HCT116 (cell line): ENCODE measurements around the gene PRLR. TPM values are rescaled to one million over a fixed set of nuclear protein-coding genes. Genes with fewer than 3 reads are reported as not detected.
A peak's percentile ranks its signal among the peaks of the same experiment; 100 is the strongest.

Experiments used
- ATAC-seq: fragments of 200-7000 bp; cut with Tn5 transposase; 2 replicates; pipeline ENCODE4 v1.9.1; 2020; ENCODE audit warnings: mild to moderate bottlenecking, moderate library complexity
- BruUV-seq: library from RNA; stranded (reverse); fragments of 400-500 nt; replicated peaks from 2 replicates; lab custom pipeline; 2021; lab: Mats Ljungman, UMichigan
- CTCF ChIA-PET: fragments of 300-600 bp; sonication (Branson Sonifier 250); formaldehyde crosslinking; loops from one replicate; lab custom pipeline; 2021; ENCODE audit warnings: antibody characterized with exemption; lab: Charles Lee
- POLR2A ChIA-PET: fragments of 300-600, 350-600 bp; sonication (Branson Sonifier 250); formaldehyde crosslinking; loops from one replicate; lab custom pipeline; 2021; ENCODE audit warnings: antibody characterized with exemption; lab: Charles Lee
- RAD21 ChIA-PET, 2 experiments: fragments of 300-600 bp; sonication (Branson Sonifier 250); formaldehyde crosslinking; loops; one replicate each; lab custom pipeline; 2023; ENCODE audit warnings: low total read pairs in 2 of 2; ENCODE audit not compliant: uncharacterized antibody in 2 of 2, unreplicated experiment in 2 of 2, low non-redundant PET in 1 of 2; lab: Charles Lee
- DNase-seq: peaks from one replicate; pipeline ENCODE4 v3.0.0-alpha.2; 2010; ENCODE audit warnings: low read depth, low spot score
- H2AFZ ChIP-seq: fragments of 200-600 bp; shearing (Covaris generic), sonication (generic); 2 replicates; pipeline ENCODE4 v1.6.1; 2017; ENCODE audit warnings: low read depth, mixed run types, mixed read lengths, antibody characterized with exemption, low read length; ENCODE audit not compliant: poor library complexity, severe bottlenecking
- H3K27ac ChIP-seq: 2 replicates; pipeline ENCODE4 v1.5.1; 2012; ENCODE audit warnings: low read depth, low read length
- H3K27me3 ChIP-seq: fragments of 200-600 bp; sonication (generic); 2 replicates; pipeline ENCODE4 v1.6.1; 2016; ENCODE audit warnings: mixed run types, low read length, mixed read lengths; ENCODE audit not compliant: insufficient read depth
- H3K36me3 ChIP-seq, 2 experiments: fragments of 200-500 bp in 1 of 2; fragments of 200-600 bp in 1 of 2; sonication (Bioruptor generic) in 1 of 2; sonication (generic) in 1 of 2; 2 replicates each; pipeline versions ENCODE4 v1.5.1 to v1.6.1; 2014 to 2016; ENCODE audit warnings: low read length in 2 of 2, inconsistent platforms in 1 of 2, mixed read lengths in 1 of 2, mixed run types in 1 of 2; ENCODE audit not compliant: insufficient read depth in 2 of 2, control insufficient read depth in 1 of 2
- H3K4me1 ChIP-seq, 2 experiments: fragments of 200-600 bp in 1 of 2; sonication (generic) in 1 of 2; 2 replicates each; pipeline versions ENCODE4 v1.5.1 to v1.6.1; 2012 to 2017; ENCODE audit warnings: low read length in 2 of 2, inconsistent platforms in 1 of 2, mild to moderate bottlenecking in 1 of 2, mixed read lengths in 1 of 2, mixed run types in 1 of 2, moderate library complexity in 1 of 2; ENCODE audit not compliant: insufficient read depth in 2 of 2, control insufficient read depth in 1 of 2
- H3K4me2 ChIP-seq: fragments of 200-600 bp; sonication (generic); 2 replicates; pipeline ENCODE4 v1.6.1; 2017; ENCODE audit warnings: mixed run types, low read length, mixed read lengths
- H3K4me3 ChIP-seq, 2 experiments: fragments of 200-600 bp in 1 of 2; sonication (generic) in 1 of 2; replicated peaks in 1 of 2; 2 replicates each; pipeline ENCODE4 v1.5.1; 2011 to 2016; ENCODE audit warnings: low read length in 2 of 2, control low read depth in 1 of 2, low read depth in 1 of 2, mild to moderate bottlenecking in 1 of 2, mixed read lengths in 1 of 2, mixed run types in 1 of 2
- H3K79me2 ChIP-seq: fragments of 200-600 bp; sonication (generic); 2 replicates; pipeline ENCODE4 v1.6.1; 2017; ENCODE audit warnings: mild to moderate bottlenecking, mixed run types, low read length, moderate library complexity, mixed read lengths; ENCODE audit not compliant: insufficient read depth
- H3K9ac ChIP-seq: fragments of 200-600 bp; sonication (generic); 2 replicates; pipeline ENCODE4 v1.6.1; 2016; ENCODE audit warnings: low read length, mixed read lengths
- H3K9me2 ChIP-seq: fragments of 200-600 bp; sonication (generic), shearing (Covaris generic); 2 replicates; pipeline ENCODE4 v1.6.1; 2017; ENCODE audit warnings: mixed run types, mild to moderate bottlenecking, moderate library complexity; ENCODE audit not compliant: insufficient read depth
- H3K9me3 ChIP-seq, 2 experiments: fragments of 200-500 bp in 1 of 2; fragments of 200-600 bp in 1 of 2; sonication (Bioruptor generic) in 1 of 2; sonication (generic) in 1 of 2; 2 replicates each; pipeline ENCODE4 v1.6.1; 2014 to 2017; ENCODE audit warnings: low read length in 2 of 2, mixed read lengths in 2 of 2, inconsistent platforms in 1 of 2, low read depth in 1 of 2, mild to moderate bottlenecking in 1 of 2, mixed run types in 1 of 2, moderate library complexity in 1 of 2; ENCODE audit not compliant: control insufficient read depth in 1 of 2, insufficient read depth in 1 of 2
- H4K20me1 ChIP-seq: fragments of 200-600 bp; sonication (generic), shearing (Covaris generic); 2 replicates; pipeline ENCODE4 v1.6.1; 2017; ENCODE audit warnings: mixed run types, mild to moderate bottlenecking, moderate library complexity; ENCODE audit not compliant: insufficient read depth
- EGR1 ChIP-seq: IDR thresholded peaks from 2 replicates; pipeline ENCODE4 v1.6.1; 2012; ENCODE audit warnings: low read depth
- ELF1 ChIP-seq: IDR thresholded peaks from 2 replicates; pipeline ENCODE4 v1.6.1; 2012; ENCODE audit warnings: low read depth, borderline replicate concordance
- EZH2 ChIP-seq: fragments of 200-600 bp; sonication (generic); IDR thresholded peaks from 2 replicates; pipeline ENCODE4 v1.6.1; 2017; ENCODE audit warnings: antibody characterized with exemption, mixed run types
- EZH2phosphoT487 ChIP-seq: fragments of 200-600 bp; IDR thresholded peaks from 2 replicates; pipeline ENCODE4 v1.6.1; 2018; ENCODE audit warnings: antibody characterized with exemption, borderline replicate concordance
- FOSL1 ChIP-seq: IDR thresholded peaks from 2 replicates; pipeline ENCODE4 v1.6.1; 2012; ENCODE audit warnings: low read depth
- JUND ChIP-seq: IDR thresholded peaks from 2 replicates; pipeline ENCODE4 v1.6.1; 2012
- POLR2A ChIP-seq: IDR thresholded peaks from 2 replicates; pipeline ENCODE4 v1.7.0; 2011; ENCODE audit warnings: borderline replicate concordance; ENCODE audit not compliant: insufficient read depth, insufficient read length; ENCODE audit errors: extremely low read depth
- RAD21 ChIP-seq: IDR thresholded peaks from 2 replicates; pipeline ENCODE4 v1.6.1; 2012; ENCODE audit warnings: low read depth, mild to moderate bottlenecking
- REST ChIP-seq: IDR thresholded peaks from 2 replicates; pipeline ENCODE4 v1.6.1; 2012; ENCODE audit warnings: low read depth
- SIN3A ChIP-seq: IDR thresholded peaks from 2 replicates; pipeline ENCODE4 v1.6.1; 2012; ENCODE audit warnings: low read depth
- SP1 ChIP-seq: IDR thresholded peaks from 2 replicates; pipeline ENCODE4 v1.6.1; 2012; ENCODE audit warnings: low read depth
- SRF ChIP-seq: IDR thresholded peaks from 2 replicates; pipeline ENCODE4 v1.6.1; 2012; ENCODE audit warnings: low read depth
- ZNF274 ChIP-seq: fragments of 200-500 bp; sonication (Bioruptor generic); IDR thresholded peaks from 2 replicates; pipeline ENCODE4 v1.6.1; 2014; ENCODE audit warnings: mild to moderate bottlenecking, low read depth, low read length, inconsistent platforms
- intact Hi-C: fragments of 100-400 bp; cut with micrococcal nuclease; formaldehyde crosslinking; loops from 2 replicates; pipeline ENCODE4 v1.10.0; 2022
- total RNA-seq: library from RNA; stranded (reverse); gene quantifications from one replicate; pipeline ENCODE4 v1.2.1, GENCODE V29; 2021; ENCODE audit not compliant: unreplicated experiment
- TF ChIP-seq, protein P1 (sequence below), 3 experiments: fragments of 200-600 bp in 1 of 3; sonication (generic) in 1 of 3; IDR thresholded peaks in 2 of 3; conservative IDR thresholded peaks in 1 of 3; 2 replicates each; pipeline ENCODE4 v1.5.1; 2012 to 2017; ENCODE audit warnings: low read depth in 2 of 3, low read length in 2 of 3, antibody characterized with exemption in 1 of 3, borderline replicate concordance in 1 of 3, control low read depth in 1 of 3, mild to moderate bottlenecking in 1 of 3, mixed read lengths in 1 of 3, mixed run types in 1 of 3, moderate library complexity in 1 of 3; ENCODE audit not compliant: insufficient read depth in 1 of 3
- TF ChIP-seq, protein P2 (sequence below): IDR thresholded peaks from 2 replicates; pipeline ENCODE4 v1.6.1; 2011; ENCODE audit warnings: mild to moderate bottlenecking, low read length, moderate library complexity; ENCODE audit not compliant: insufficient replicate concordance; ENCODE audit errors: extremely low read depth
- TF ChIP-seq, protein P3 (sequence below): IDR thresholded peaks from 2 replicates; pipeline ENCODE4 v1.6.1; 2012

PRLR gene
- total RNA-seq, 1 experiment from 2014 or later: 0.10 TPM

GRCh38 chr5:35031276-35031675 lies 199.0 kb downstream of the PRLR start (continued):
- TF ChIP-seq SP1 (no peak), SIN3A (no peak), EGR1 (no peak), ELF1 (no peak), ZNF274 (no peak), JUND (no peak)

DNA sequence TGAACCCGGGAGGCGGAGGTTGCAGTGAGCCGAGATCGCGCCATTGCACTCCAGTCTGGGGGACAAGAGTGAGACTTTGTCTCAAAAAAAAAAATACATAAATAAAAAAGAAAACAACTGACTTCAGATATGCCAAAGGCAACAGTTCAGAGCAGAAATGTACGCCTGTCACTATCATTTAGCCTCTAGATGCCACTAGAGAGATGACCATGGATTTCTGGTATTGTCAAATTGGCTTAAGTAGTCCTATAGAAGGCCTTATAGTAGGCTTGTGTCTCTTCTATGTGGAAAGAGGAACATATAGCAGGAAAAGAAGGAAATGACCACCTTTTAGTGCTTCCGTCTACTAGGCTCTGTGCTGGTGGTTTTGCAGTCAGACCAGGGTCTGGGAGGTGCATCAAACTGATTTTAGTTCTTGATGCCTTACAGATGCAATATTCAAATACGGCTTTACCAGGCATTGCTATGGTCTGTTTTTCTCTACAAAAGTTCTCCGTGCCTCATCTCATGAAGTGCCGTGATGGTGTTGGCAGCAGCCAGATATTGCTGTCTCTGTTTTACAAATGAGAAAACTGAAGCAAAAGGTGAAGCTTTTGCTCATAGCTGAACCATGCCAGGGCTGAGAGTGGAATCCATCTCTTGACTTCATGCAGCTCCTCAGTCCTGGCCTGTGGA lies 199.7 kb downstream of the PRLR start:
- BruUV-seq: no TSS peak
- no peaks in the 10 kb centered on the region for H3K79me2 ChIP-seq
- no peaks in the 10 kb centered on the region for H3K36me3 ChIP-seq
- DNase-seq (no peak), ATAC-seq (peak; percentile 55; the same call in 1 of the 2 replicates)
- no peak overlapping the region for H3K4me3 ChIP-seq
- no peak overlapping the region for H3K9ac ChIP-seq
- no peaks in the 10 kb centered on the region for H3K4me1 ChIP-seq
- no peaks in the 10 kb centered on the region for H4K20me1 ChIP-seq
- H3K9me3 ChIP-seq: no peaks in the 10 kb centered on the region
- H2AFZ ChIP-seq: no peak overlapping the region
- intact Hi-C loops: no loop called here
- ChIA-PET RAD21 (no interaction called here), CTCF (no interaction called here), POLR2A (no interaction called here)
- H3K9me2 ChIP-seq: no peaks in the 10 kb centered on the region
- TF ChIP-seq, protein P1, sequence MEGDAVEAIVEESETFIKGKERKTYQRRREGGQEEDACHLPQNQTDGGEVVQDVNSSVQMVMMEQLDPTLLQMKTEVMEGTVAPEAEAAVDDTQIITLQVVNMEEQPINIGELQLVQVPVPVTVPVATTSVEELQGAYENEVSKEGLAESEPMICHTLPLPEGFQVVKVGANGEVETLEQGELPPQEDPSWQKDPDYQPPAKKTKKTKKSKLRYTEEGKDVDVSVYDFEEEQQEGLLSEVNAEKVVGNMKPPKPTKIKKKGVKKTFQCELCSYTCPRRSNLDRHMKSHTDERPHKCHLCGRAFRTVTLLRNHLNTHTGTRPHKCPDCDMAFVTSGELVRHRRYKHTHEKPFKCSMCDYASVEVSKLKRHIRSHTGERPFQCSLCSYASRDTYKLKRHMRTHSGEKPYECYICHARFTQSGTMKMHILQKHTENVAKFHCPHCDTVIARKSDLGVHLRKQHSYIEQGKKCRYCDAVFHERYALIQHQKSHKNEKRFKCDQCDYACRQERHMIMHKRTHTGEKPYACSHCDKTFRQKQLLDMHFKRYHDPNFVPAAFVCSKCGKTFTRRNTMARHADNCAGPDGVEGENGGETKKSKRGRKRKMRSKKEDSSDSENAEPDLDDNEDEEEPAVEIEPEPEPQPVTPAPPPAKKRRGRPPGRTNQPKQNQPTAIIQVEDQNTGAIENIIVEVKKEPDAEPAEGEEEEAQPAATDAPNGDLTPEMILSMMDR (IDR thresholded peaks at IDR 0.05 in 2 of 3, conservative IDR thresholded peaks at IDR 0.05 in 1 of 3; ENCODE audit: borderline replicate concordance in 1 of 3, insufficient read depth in 1 of 3, low read depth in 2 of 3, low read length in 2 of 3): no peak
- TF ChIP-seq EZH2 (no peak), FOSL1 (no peak), REST (no peak), POLR2A (no peak), SIN3A (no peak), ELF1 (no peak), RAD21 (no peak), EZH2phosphoT487 (no peak), SRF (no peak)
- TF ChIP-seq, protein P2, sequence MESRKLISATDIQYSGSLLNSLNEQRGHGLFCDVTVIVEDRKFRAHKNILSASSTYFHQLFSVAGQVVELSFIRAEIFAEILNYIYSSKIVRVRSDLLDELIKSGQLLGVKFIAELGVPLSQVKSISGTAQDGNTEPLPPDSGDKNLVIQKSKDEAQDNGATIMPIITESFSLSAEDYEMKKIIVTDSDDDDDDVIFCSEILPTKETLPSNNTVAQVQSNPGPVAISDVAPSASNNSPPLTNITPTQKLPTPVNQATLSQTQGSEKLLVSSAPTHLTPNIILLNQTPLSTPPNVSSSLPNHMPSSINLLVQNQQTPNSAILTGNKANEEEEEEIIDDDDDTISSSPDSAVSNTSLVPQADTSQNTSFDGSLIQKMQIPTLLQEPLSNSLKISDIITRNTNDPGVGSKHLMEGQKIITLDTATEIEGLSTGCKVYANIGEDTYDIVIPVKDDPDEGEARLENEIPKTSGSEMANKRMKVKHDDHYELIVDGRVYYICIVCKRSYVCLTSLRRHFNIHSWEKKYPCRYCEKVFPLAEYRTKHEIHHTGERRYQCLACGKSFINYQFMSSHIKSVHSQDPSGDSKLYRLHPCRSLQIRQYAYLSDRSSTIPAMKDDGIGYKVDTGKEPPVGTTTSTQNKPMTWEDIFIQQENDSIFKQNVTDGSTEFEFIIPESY: no peak
- TF ChIP-seq, protein P3, sequence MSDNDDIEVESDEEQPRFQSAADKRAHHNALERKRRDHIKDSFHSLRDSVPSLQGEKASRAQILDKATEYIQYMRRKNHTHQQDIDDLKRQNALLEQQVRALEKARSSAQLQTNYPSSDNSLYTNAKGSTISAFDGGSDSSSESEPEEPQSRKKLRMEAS: no peak
- H3K27ac ChIP-seq: no peak overlapping the region
- no peak overlapping the region for H3K4me2 ChIP-seq
- peaks cover 68% of the 10 kb centered on the region for H3K27me3 ChIP-seq
